NCI-H1092 (cell line): Measurements from ENCODE around the gene UBP1.
"Not testable (repeated sequence)": the region's sequence is repeated elsewhere in the genome, so short reads cannot be mapped to it uniquely, and the experiment has no call there.

Experiments
- DNase-seq: peaks from one replicate; lab custom pipeline; 2025; lab: John Stamatoyannopoulos, UW

The UBP1 gene

DNA sequence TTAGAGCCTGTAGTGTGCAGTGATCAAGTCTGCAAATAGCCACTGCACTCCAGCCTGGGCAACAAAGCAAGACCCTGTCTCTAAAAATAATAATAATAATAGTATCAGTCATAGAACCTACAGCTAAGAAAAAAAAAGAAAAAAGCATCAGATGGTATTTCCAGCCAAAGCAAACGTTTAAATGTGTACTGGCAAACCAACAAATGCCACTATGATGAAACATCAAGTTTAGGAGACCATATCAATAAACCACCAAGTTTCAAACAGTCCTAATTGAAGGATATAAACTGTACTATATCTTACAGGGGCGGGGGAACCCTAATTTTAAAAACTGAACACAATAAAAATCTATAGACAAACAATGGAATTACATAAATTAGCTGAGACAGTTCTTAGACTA, 6.4 kb downstream of the UBP1 start:
- no peak for DNase-seq

DNA sequence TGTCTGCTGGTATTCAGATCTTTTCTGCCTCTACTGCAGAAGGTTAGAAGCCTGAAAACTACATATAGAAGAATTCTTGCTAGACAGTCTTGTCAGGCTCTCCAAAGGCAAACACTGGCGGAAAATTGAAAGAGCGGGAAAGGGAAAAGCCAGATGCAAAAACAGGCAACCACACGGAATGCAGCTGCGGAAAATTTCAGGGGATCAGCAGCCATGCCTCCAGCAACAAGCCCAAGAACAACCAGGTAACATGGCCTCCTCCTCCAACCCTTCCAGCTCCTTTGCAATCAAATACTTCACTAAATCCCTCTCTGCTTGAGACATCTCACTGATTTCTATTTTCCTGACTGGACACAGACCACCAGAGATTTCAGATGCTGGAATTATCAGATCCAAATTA, 9.6 kb downstream of the UBP1 start:
- DNase-seq = no peak

DNA sequence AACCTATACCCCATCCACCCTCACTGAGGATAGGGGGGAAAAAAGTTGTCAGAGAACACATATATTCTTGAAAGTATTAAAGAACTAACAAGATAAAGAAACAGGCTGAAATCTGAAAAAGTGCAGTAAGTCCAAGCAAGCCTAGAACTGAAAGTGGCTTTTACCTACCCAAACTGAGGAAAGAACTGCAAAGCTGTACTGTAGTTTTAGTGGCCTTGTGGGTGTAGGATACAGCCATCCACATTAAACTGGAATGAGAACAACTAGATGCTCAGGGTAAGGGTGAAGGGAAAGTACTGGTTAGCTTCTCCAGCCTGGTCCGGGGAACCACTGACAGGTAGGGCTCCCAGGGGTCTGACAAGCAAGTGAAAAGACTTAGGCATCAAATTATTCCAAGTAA, 10.1 kb downstream of the UBP1 start:
- no peak for DNase-seq

DNA sequence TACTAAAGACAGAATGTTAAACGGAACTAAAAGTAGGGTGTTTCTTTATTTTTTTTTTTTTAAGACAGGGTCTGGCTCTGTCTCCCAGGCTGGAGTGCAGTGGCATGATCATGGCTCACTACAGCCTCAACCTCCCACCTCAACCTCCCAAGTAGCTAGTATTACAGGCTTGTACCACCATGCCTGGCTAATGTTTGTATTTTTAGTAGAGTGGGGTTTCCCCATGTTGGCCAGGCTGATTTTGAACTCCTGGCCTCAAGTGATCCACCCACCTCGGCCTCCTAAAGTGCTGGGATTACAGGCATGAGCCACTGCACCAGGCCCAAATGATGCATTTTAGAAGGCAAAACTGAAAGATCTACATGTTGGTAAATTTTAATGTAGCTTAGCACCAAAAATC, 10.9 kb downstream of the UBP1 start:
- not testable (repeated sequence) for DNase-seq

DNA sequence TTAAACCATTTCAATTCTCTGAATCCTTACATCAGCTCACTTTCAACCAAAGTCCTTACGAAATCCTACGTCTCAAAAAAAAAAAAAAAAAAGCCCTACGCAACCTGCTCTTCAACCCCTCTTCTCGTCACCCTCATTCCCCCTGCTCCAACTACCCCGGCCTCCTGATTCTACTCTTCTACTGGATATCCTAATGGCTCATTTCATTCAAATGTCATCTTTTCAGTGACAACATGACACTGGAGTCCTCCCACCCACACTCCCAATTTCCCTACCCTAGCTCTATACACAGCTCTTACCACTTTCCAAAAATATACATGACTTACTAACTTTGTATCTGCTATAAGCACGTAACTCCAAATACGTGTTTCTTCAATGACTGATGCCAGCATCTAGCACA, 11.5 kb downstream of the UBP1 start:
- no peak for DNase-seq

DNA sequence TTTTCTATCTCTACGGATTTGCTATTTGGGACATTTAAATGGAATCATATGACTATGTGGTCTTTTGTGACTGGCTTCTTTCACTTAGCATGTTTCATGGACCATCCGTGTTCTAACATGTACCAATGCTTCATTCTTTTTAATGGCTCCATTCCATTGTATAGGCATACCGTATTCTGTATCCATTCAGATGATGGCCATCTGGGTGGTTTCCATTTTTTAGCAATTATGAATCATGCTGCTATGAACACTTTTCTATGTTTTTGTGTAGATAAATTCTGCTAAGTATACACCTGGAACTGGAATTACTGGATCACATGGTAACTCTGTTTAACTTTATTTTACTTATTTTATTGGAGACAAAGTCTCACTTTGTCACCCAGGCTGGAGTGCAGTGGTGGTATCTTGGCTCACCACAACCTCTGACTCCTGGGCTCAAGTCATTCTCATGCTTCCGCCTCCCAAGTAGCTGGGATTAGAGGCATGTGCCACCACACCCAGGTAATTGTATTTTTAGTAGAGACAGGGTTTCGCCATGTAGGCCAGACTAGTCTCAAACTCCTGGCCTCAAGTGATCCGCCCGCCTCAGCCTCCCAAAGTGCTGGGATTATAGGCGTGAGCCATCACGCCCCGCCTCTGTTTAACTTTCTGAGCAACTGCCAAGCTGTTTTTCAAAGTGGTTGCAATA, 13.4 kb downstream of the UBP1 start:
- DNase-seq = no peak

DNA sequence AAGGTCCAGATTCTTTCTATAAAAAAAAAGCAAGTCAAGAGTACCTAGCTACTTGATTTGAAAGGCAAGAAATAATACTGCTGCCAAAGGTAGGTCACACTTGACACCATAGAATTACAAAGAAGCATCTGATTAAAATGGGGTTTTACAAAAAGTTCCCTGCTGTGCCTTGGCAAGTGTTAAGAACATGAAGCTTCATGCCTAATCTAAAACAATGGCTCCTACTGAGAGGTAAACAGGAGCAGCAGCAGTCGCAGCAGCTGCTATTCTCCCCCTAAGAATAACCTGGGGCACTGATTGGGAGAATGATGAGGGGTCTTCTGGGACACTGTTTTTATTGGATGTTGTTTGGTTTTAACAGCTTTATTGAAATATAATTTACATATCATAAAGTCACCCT, 14.1 kb downstream of the UBP1 start:
- DNase-seq = peak; percentile 40

DNA sequence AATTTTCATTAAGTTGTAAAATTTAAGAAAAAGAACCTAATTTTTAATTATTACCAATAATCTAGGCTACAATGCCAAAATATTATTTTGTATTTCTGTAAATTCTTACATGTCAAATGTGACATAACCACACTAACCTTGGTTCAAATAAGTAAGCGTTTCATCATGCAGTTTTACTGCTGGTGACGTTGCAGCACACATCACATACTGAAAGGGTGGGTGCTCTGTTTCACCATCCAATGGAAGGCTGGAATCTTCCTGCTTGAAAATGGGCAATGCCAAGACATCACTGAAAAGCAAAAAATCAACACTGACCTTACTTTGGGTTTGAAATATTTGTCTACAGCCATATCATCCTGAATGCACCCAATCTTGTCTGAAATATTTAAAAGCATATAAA, 14.8 kb downstream of the UBP1 start:
- no peak for DNase-seq

DNA sequence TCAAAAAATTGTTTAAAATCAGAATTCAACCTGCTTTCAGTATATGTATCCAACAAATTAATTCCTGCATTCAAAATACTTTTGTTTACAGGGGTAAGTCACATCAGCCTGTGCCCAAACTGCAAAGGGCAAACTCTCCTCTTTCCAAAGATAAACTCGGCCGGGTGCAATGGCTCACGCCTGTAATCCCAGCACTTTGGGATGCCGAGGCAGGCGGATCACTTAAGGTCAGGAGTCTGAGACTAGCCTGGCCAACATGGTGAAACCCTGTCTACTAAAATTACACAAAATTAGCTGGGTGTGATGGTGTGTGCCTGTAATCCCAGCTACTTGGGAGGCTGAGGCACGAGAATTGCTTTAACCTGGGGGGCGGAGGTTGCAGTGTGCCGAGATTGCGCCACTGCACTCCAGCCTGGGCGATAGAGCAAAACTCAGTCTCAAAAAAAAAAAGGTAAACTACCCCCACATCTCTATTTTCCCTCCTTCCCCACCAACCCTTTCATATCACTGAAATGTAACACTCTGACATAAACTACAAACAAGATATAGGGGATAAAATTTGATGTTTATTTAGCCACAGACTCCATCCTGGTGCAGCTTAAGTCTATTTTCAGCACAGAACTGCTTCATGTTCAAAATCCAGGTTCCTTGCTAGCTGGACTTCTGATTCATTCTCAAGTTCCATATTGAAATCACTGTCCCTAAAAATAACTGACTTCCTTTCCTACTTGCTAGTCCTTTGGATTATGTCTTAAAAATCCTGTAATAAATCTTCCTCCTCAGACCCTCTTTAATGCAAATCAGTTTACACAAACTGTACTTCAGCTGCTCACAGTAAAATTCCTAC, 15.4 kb downstream of the UBP1 start:
- DNase-seq = no peak

DNA sequence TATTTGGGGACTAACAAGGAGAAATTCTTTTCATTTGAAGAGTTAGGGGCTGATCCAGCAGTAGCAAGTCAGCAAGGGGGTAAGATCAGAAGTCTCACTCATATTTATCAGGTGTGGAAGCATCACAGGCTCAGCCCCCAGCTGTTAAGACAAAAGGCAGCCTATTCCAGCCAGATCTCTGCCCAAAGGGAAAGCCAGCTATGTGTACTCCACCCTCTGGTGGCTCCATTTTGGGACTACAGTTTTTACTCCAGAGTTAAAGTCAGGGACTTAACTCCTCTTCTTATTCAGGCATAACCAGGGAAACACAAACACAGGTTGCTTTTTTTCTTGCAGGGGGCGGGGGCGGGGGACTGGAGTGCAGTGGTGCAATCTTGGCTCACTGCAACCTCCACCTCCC, 19.2 kb downstream of the UBP1 start:
- no peak for DNase-seq

DNA sequence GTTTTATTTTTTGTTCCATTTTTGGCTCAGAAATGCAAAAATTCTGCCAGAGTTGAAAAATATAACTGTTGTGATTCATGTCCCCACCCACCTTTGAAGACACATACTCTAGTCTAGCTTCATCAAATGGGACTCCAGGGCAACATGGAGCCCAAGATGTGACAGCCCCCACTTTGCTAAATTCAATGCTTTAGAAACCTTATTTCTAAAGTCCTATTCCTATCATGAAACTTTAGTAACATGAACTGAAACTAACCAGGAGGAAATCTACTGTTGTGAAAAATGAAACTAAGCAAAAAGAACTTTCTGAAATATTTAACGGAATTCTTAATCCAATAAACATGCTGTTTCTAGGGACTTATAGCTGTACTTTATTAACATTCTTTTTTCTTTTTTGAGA, 20.3 kb downstream of the UBP1 start:
- no peak for DNase-seq

DNA sequence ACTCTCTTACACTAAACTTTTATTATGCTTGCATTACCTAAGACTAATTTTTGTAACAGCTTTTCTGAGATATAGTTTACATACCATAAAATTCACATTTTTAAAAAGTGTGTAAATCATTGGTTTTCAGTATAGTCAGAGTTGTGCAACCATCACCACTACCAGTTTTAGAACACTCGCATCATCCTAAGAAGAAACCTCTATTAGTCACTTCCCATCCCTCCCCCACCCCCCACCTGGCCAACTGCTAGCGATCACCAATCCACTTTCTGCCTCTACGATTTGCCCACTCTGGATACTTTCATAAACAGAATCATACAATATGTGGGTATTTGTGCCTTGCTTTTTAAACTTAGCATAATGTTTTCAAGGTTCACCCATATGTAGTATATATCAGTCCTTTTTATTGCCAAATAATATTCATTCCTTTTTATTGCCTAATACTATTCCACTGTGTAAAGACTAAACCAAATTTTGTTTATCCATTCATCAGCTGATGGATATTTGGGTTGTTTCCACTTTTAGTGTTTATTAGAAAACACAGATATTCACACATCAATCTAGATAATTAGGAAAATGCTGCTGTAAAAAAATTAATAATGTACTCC, 23.0 kb downstream of the UBP1 start:
- no peak for DNase-seq

DNA sequence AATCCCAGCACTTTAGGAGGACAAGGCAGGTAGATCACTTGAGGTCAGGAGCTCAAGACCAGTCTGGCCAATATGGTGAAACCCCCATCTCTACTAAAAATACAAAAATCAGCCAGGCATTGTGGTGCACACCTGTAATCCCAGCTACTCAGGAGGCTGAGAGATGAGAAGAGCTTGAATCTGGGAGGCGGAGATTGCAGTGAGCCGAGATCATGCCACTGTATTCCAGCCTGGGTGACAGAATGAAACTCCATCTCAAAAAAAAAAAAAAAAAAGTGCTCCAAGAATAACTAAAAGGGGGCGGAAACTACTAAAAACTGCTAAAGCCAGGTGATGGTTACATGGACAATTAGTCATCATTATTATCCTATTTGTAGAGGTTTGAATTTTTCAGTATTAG, 29.4 kb downstream of the UBP1 start:
- not testable (repeated sequence) for DNase-seq

DNA sequence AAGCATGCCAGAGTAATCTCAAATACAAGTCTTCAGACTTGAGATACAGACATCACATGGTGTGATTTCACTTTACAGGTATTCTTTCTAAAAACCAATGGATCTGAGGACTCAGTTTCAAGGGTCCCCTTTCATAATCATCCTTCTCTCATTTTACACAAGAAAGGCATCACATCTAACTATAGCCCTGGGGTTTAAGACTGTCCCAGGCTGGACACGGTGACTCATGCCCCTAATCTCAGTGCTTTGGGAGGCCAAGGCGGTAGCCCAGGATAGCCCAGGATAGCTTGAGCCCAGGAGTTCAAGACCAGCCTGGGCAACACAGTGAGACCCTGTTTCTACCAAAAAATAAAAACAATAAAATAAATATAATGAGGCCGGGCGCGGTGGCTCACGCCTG, 36.4 kb downstream of the UBP1 start:
- DNase-seq = no peak

DNA sequence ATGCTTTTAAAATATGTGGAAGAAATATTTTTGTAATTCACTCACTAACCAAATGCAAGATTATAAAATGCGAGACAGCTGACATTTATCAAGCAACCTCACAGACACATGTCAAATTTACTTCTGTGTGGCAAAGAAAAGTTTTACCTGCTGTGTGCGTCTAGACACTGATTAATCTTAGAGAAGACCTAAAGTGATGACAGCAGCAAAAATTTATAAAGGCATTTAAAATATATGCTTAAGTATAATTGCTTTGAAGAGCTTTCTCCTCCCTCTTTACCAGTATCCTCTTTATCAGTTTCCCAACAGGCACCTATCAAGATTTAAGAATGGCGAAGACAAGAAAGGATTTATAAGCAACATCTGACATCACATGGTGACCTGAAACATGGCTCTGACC, 37.3 kb downstream of the UBP1 start:
- DNase-seq = no peak

DNA sequence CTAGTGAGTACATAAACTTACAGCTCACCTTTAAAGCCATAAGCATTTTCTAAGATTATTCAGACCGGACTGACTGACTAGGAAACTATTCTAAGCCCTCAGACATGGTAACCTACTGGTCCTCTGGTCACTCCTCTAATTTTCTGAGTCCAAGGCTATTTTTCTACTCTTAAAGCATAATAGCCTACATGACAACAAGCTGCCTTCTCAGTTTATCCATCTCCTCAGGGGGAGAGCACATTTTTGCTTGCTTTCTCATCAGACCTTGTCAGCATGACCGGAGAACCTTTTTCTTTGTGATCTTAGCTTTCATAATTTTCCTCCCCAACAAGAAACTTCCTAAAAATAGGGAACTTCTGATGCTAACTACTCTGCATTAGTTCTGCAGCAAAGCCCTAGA, 38.4 kb downstream of the UBP1 start:
- no peak for DNase-seq

DNA sequence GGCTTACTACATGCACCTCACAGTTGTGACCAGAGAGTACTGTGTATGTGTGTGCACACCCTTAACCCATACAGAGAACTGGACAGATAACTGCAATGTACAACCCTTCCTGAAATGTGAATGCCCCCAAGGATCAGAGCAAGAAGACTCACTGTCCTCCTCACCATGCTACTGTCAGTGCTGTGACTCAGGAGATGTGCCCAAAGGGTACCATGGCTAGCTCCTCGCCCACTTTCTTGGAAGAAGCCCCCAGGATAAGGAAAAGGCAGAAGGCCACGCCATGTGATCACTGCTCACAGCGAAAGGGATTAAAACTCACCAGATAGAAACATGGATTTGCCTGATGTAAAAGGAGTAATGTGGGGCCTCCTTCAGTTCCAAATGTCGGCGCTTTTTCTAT, 41.8 kb downstream of the UBP1 start:
- no peak for DNase-seq

DNA sequence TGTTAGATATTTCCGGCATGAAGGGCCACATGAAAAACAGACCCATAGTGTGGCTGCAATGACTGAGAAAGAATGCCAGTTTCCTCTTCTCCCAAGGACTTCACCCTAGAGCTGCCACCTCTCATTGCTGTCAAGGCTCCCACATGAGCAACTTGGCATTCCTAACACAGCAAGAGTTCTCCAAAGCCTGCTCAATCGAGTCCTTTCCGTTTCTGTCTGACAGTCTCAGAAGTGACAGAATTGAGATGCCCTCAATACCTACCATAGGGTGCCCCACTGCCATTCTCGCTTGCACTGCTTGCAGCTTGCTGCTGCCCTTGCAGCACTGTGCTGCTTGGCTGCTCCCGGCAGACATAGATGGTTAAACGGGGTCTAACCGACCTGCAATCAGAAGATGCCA, 44.3 kb downstream of the UBP1 start:
- no peak for DNase-seq

DNA sequence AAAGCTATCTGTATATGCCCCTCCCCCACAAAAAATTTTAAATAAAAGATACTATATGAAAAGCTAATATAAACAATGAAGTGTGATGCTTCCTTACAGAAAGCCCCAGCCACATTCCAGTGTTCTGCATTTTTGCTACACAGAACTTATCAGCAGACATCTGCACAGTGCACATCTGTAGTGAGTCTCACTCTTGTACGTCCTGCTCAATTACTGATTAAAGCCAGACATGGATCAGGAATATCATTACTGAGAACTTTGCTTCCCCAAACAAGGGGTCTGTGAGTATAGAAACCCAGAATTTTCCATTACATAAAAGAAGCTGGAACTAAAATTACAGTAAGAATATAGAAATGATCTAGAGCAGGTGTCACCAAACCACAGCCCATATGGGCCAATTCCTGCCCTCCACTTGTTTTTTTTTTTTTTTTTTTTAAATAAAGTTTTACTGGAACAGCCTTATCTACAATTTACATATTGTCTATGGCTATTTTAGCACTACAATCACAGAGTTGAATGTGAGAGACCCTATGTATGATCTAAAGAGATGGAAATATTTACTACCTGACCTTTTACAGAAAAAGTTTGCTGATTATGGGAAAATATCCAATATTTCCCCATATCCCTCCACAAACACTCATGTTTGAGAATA, 45.7 kb downstream of the UBP1 start:
- no peak for DNase-seq

DNA sequence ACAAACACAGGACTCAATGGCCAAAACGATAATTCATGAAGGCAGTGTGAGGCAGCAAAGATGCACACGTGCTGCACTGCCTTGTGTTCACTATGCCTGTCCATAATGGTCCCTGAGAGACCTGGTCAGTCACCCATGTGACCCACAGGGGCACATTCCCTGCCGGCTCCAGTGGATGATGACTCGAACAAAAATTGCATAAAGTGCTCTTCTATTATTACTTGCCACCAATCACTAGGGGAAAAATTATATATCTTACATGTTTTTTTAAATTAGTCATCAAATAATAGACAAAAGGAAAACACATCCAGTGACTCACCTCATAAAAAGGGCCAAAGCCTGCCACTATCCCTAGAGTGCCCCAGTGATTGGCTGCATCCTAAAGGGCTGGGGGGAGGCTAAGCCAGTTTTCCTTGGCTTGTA, 47.5 kb downstream of the UBP1 start:
- no peak for DNase-seq

DNA sequence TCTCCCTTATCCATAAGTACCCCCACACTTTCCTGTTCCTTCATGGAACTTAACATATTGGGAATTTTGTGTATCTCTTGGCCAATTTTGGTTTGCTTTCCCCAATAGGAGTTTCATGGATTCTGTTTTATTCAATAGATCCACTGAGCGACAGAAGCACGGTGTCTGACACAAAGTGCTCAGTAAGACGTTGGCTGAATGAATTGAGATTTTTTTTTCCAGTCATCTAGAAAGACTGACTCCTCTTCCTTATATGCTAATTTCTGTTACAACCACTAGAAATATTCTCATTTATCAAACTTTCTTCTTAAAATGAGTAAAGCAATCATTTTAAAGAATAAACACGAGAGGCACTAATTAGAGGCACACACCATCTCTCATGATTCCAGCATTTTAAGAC, 48.1 kb downstream of the UBP1 start:
- no peak for DNase-seq

DNA sequence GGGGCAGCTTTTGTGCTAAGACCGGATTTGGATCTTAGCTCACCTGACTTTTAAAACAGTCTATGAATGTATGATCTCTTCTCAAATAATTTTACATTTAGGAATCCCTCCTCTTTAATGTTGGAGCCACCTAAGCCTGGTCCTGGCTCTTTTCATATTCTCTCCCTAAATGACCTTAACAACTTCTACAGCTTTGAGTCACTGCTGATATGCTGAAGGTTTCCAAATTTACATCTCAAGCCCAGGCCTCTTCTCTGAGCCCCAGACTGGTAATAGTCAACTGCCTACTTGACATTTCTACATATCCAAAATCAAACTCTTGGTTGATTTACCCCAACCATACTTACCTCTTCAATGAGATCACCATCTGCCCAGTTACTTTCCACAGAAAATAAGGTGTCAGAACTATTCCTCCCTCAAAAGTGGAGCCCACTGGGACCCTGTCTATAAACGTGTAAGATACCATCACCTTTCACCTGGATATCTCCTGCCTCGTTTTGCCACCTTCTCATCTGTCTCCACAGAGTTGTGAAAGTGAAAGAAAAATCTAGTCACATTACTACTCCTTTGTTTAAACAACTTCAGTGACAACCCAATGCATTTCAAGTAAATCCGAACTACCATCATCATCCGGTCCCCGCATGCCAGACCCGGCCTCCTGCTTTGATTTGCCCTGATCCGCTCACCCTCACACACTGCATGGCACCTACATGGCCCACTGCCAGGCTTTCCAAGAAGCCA, 48.8 kb downstream of the UBP1 start:
- DNase-seq = no peak
